Activated CD8-positive, alpha-beta memory T cell treated with anti-CD3 and anti-CD28 coated beads, Interleukin-2, amount 10 ng/mL, durations not matched to agents 7 days and 5 days (primary cell): Measurements from ENCODE around the gene KCTD12. TPM values are rescaled to one million over a fixed set of nuclear protein-coding genes. Genes with fewer than 3 reads are reported as not detected.

Source experiments
- ATAC-seq: fragments of 150-1000 bp; cut with Tn5 transposase; one replicate; pipeline ENCODE4 v1.10.0; 2021; ENCODE audit warnings: moderate library complexity
- CTCF ChIA-PET: fragments of 350-600 bp; sonication (Branson Sonifier 250); formaldehyde crosslinking; loops from one replicate; lab custom pipeline; 2021; ENCODE audit warnings: antibody characterized with exemption; lab: Charles Lee
- DNase-seq: peaks from one replicate; pipeline ENCODE4 v3.0.0-alpha.2; 2020
- H3K27ac Mint-ChIP-seq: one replicate; pipeline ENCODE4 v1.8.0; 2021; ENCODE audit warnings: mild to moderate bottlenecking, mixed read lengths
- H3K27me3 Mint-ChIP-seq: one replicate; pipeline ENCODE4 v1.8.0; 2021; ENCODE audit warnings: mixed read lengths
- H3K36me3 Mint-ChIP-seq: one replicate; pipeline ENCODE4 v1.8.0; 2021; ENCODE audit warnings: mild to moderate bottlenecking, mixed read lengths
- H3K4me1 Mint-ChIP-seq: one replicate; pipeline ENCODE4 v1.8.0; 2021; ENCODE audit warnings: mixed read lengths
- H3K4me3 Mint-ChIP-seq: one replicate; pipeline ENCODE4 v1.8.0; 2021; ENCODE audit warnings: mild to moderate bottlenecking, moderate library complexity, mixed read lengths
- H3K9me3 Mint-ChIP-seq: one replicate; pipeline ENCODE4 v1.8.0; 2022; ENCODE audit warnings: low read depth, mixed read lengths
- total RNA-seq, 2 experiments: library from RNA; stranded (reverse); gene quantifications; one replicate each; pipeline ENCODE4 v1.2.3, GENCODE V29; 2021

KCTD12 gene
- total RNA-seq, 2 experiments from 2014 or later, result 2.4 to 3.7 TPM

- H3K36me3 Mint-ChIP-seq, result no peaks in the 10 kb centered on the region
- DNase-seq (no peak), ATAC-seq (no peak)
- H3K9me3 Mint-ChIP-seq, result no peaks in the 10 kb centered on the region
- no peak overlapping the region for H3K27ac Mint-ChIP-seq
- H3K27me3 Mint-ChIP-seq, result peaks cover 10% of the 10 kb centered on the region
- CTCF ChIA-PET, result no interaction called here
- no peaks in the 10 kb centered on the region for H3K4me1 Mint-ChIP-seq
- no peak overlapping the region for H3K4me3 Mint-ChIP-seq
These were observed 40.8 kb downstream of the KCTD12 start for GRCh38 chr13:76845367-76845766.

DNA sequence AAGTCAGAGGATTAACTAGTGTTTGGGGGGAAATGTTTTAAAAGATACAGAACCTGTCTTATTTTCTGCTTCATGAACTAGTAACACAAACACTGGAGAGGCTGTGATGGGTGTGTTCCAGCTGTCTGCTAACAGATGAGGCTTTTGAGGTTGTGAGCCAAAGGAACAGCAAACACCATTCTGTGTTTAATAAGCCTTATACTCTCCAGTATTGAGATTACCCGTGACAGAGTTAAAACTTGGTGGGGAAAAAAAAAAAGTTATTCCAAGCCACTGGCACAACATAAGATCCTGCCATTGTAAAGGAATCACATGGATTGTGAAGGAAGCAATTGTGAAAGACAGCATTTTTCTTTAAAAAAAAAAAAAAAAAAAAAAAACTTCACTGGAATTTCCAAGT, 48.4 kb downstream of the KCTD12 start:
- DNase-seq (no peak), ATAC-seq (no peak)
- H3K4me3 Mint-ChIP-seq, result no peak overlapping the region
- H3K36me3 Mint-ChIP-seq, result no peaks in the 10 kb centered on the region
- CTCF ChIA-PET, result no interaction called here
- peaks cover 5% of the 10 kb centered on the region for H3K27me3 Mint-ChIP-seq
- H3K27ac Mint-ChIP-seq, result no peak overlapping the region
- H3K9me3 Mint-ChIP-seq, result no peaks in the 10 kb centered on the region
- no peaks in the 10 kb centered on the region for H3K4me1 Mint-ChIP-seq

GRCh38 chr13:76836311-76836710, 49.9 kb downstream of the KCTD12 start:
- Mint-ChIP-seq H3K27ac (no peak overlapping the region), H3K4me1 (no peaks in the 10 kb centered on the region), H3K27me3 (peaks cover 6% of the 10 kb centered on the region), H3K36me3 (no peaks in the 10 kb centered on the region), H3K9me3 (no peaks in the 10 kb centered on the region), H3K4me3 (no peak overlapping the region)
- ATAC-seq (no peak), DNase-seq (no peak)
- CTCF ChIA-PET, result no interaction called here

GRCh38 chr13:76833441-76833954, 52.7 kb downstream of the KCTD12 start:
- no peaks in the 10 kb centered on the region for H3K36me3 Mint-ChIP-seq
- peaks cover 12% of the 10 kb centered on the region for H3K27me3 Mint-ChIP-seq
- no peaks in the 10 kb centered on the region for H3K9me3 Mint-ChIP-seq
- no peak for DNase-seq
- CTCF ChIA-PET, result no interaction called here
- H3K27ac Mint-ChIP-seq, result no peak overlapping the region
- H3K4me1 Mint-ChIP-seq, result peaks cover under 1% of the 10 kb centered on the region
- no peak for ATAC-seq
- no peak overlapping the region for H3K4me3 Mint-ChIP-seq

- DNase-seq (no peak), ATAC-seq (no peak)
- Mint-ChIP-seq H3K4me1 (peaks cover 3% of the 10 kb centered on the region), H3K4me3 (no peak overlapping the region), H3K9me3 (no peaks in the 10 kb centered on the region), H3K27ac (no peak overlapping the region), H3K27me3 (peaks cover 12% of the 10 kb centered on the region), H3K36me3 (no peaks in the 10 kb centered on the region)
- CTCF ChIA-PET, result no interaction called here
These were observed 53.8 kb downstream of the KCTD12 start for GRCh38 chr13:76832258-76832988.

- peaks cover 12% of the 10 kb centered on the region for H3K27me3 Mint-ChIP-seq
- peaks cover 3% of the 10 kb centered on the region for H3K4me1 Mint-ChIP-seq
- H3K9me3 Mint-ChIP-seq, result no peaks in the 10 kb centered on the region
- DNase-seq (no peak), ATAC-seq (no peak)
- no peak overlapping the region for H3K27ac Mint-ChIP-seq
- CTCF ChIA-PET, result interaction anchor here (1.3 kb wide), 1 partner anchor 73 kb away, joined by 3 read pairs; no protein-coding TSS in a partner anchor
- no peaks in the 10 kb centered on the region for H3K36me3 Mint-ChIP-seq
- H3K4me3 Mint-ChIP-seq, result no peak overlapping the region
These were observed 55.4 kb downstream of the KCTD12 start for GRCh38 chr13:76830805-76831204.

Other genes starting within 250 kb of the KCTD12 start
- gene ACOD1, start 62.1 kb upstream of the KCTD12 start, total RNA-seq, result not detected
- 1 to 10 TPM; 8.3 to 8.4 TPM for gene CLN5, start 105.7 kb upstream of the KCTD12 start, total RNA-seq
- 10 to 100 TPM; 29.9 to 37.0 TPM for gene FBXL3, start 140.8 kb upstream of the KCTD12 start, total RNA-seq